Choroid plexus epithelial cell (primary cell): ENCODE measurements around the gene CUEDC1.

Experiments used
- DNase-seq: peaks from one replicate; pipeline ENCODE4 v3.0.0-alpha.2; 2010; ENCODE audit warnings: low read depth
- H3K4me3 ChIP-seq: 2 replicates; pipeline ENCODE4 v1.5.1; 2011; ENCODE audit warnings: low read depth, mild to moderate bottlenecking, control low read depth, low read length, moderate library complexity
- CTCF ChIP-seq: conservative IDR thresholded peaks from 2 replicates; pipeline ENCODE4 v1.5.1; 2011; ENCODE audit warnings: low read depth, mild to moderate bottlenecking, control low read depth, inconsistent platforms, low read length, moderate library complexity

The CUEDC1 gene

GRCh38 chr17:57861790-57862693 lies 93.2 kb downstream of the CUEDC1 start:
- DNase-seq: no peak
- TF ChIP-seq CTCF: no peak
- peak overlapping the region; percentile 60 for H3K4me3 ChIP-seq

- peak overlapping the region; percentile 60 for H3K4me3 ChIP-seq
- DNase-seq: peak; percentile 43
- no peak for TF ChIP-seq CTCF
These were observed 94.0 kb downstream of the CUEDC1 start for GRCh38 chr17:57861000-57861789.

- DNase-seq: no peak
- TF ChIP-seq CTCF: no peak
- no peak overlapping the region for H3K4me3 ChIP-seq
These were observed 94.7 kb downstream of the CUEDC1 start for GRCh38 chr17:57860414-57860999.

GRCh38 chr17:57859601-57860413 lies 95.4 kb downstream of the CUEDC1 start:
- no peak for DNase-seq
- no peak for TF ChIP-seq CTCF
- H3K4me3 ChIP-seq: no peak overlapping the region

- TF ChIP-seq CTCF: no peak
- H3K4me3 ChIP-seq: no peak overlapping the region
- no peak for DNase-seq
These were observed 96.4 kb downstream of the CUEDC1 start for GRCh38 chr17:57858838-57859237.
